K562 (cell line): Measurements from ENCODE around the gene KRT76.

Experiments
- FOXM1 ChIP-seq, 2 experiments: fragments of 450-650 bp in 1 of 2; sonication (generic) in 1 of 2; formaldehyde crosslinking in 1 of 2; IDR thresholded peaks; 2 replicates each; pipeline versions ENCODE4 v1.6.1 to v1.9.0; 2017 to 2022; ENCODE audit warnings: low read depth in 2 of 2, mild to moderate bottlenecking in 2 of 2, missing genetic modification reagents in 1 of 2, moderate library complexity in 1 of 2
- KDM1A ChIP-seq, 2 experiments: fragments of 450-650 bp; IDR thresholded peaks; 2 replicates each; pipeline ENCODE4 v1.6.1; 2016; ENCODE audit warnings: mild to moderate bottlenecking in 2 of 2
- REST ChIP-seq, 2 experiments: fragments of 450-650 bp; formaldehyde crosslinking in 1 of 2; IDR thresholded peaks; 2 replicates each; pipeline versions ENCODE4 v1.4.0 to v1.6.1; 2014 to 2020; ENCODE audit warnings: mild to moderate bottlenecking in 2 of 2, borderline replicate concordance in 1 of 2, low read depth in 1 of 2
- TF ChIP-seq, protein P1 (sequence below): fragments of 250-450 bp; sonication (Bioruptor Pico); IDR thresholded peaks from 2 replicates; pipeline ENCODE4 v1.8.0; 2022; ENCODE audit warnings: moderate library complexity, mild to moderate bottlenecking, inconsistent platforms

DNA sequence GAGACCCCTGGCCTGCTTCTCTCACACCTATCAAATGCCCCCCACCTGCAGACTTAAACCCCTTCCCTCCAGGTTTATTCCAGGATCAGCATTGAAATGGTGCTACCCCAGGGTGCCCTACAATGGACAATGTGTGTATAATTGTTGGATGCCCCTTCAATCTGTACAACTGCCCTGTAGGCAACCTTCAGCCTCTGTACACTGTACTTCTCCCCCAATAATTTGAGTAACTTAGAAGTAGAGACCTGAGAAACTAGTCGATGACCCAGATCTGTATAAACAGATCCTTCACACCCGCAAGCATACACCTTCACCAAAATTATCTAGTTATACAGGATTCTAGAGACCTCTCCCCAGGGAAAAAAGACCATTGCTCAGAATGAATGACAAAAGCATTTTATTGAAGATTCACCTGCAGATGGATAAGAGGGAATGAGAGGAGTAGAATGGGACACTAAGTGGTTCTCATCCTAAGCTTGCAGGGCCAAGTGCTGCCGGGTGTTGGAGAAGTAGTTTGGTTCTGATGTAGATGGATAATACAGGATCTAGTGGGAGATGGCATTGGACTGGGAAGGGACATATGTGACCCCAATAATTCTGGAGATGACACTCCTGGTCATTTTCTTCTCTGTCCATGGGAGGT is 29.1 kb upstream of the KRT76 start:
- TF ChIP-seq, protein P1, sequence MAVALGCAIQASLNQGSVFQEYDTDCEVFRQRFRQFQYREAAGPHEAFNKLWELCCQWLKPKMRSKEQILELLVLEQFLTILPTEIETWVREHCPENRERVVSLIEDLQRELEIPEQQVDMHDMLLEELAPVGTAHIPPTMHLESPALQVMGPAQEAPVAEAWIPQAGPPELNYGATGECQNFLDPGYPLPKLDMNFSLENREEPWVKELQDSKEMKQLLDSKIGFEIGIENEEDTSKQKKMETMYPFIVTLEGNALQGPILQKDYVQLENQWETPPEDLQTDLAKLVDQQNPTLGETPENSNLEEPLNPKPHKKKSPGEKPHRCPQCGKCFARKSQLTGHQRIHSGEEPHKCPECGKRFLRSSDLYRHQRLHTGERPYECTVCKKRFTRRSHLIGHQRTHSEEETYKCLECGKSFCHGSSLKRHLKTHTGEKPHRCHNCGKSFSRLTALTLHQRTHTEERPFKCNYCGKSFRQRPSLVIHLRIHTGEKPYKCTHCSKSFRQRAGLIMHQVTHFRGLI (CRISPR knock-in tag) = no peak
- TF ChIP-seq REST (IDR thresholded peaks at IDR 0.05; ENCODE audit: borderline replicate concordance) (no peak), REST (CRISPR knock-in tag; IDR thresholded peaks at IDR 0.05; ENCODE audit: low read depth) (no peak), FOXM1 (IDR thresholded peaks at IDR 0.05; ENCODE audit: low read depth) (no peak), FOXM1 (CRISPR knock-in tag; IDR thresholded peaks at IDR 0.05; ENCODE audit: low read depth) (no peak), KDM1A (IDR thresholded peaks at IDR 0.05) (no peak)
